Pancreas (tissue), 10 donors: ENCODE data around the gene RALGPS2. TPM values are rescaled to one million over a fixed set of nuclear protein-coding genes. Genes with fewer than 3 reads are reported as not detected.

Experiments
- ATAC-seq, 4 donors: fragments of 200-7000 bp; cut with Tn5 transposase; one replicate each; pipeline versions ENCODE4 v1.8.0 to v1.9.1; 2020; ENCODE audit warnings: mild to moderate bottlenecking in 4 of 4, moderate library complexity in 4 of 4
- DNase-seq, 6 donors: peaks; one replicate each; pipeline ENCODE4 v3.0.0-alpha.2; 2020
- FAIRE-seq: peaks from 2 replicates; lab custom pipeline; 2012; peaks lifted over from hg19 to GRCh38; lab: Jason Lieb, UNC
- H3K27ac ChIP-seq, 4 donors: fragments of 200-600 bp; sonication (generic); 1 replicate in 3 of 4; 2 replicates in 1 of 4; pipeline versions ENCODE4 v1.5.0 to v1.8.0; 2020
- H3K27me3 ChIP-seq, 4 donors: fragments of 200-600 bp; one replicate each; pipeline ENCODE4 v1.8.0; 2021
- H3K36me3 ChIP-seq, 3 donors: fragments of 200-600 bp; sonication (generic) in 1 of 3; one replicate each; pipeline versions ENCODE4 v1.5.0 to v1.8.0; 2020 to 2021
- H3K4me1 ChIP-seq, 3 donors: fragments of 200-600 bp; one replicate each; pipeline ENCODE4 v1.8.0; 2021
- H3K4me3 ChIP-seq, 4 donors: fragments of 200-600 bp; sonication (generic) in 2 of 4; one replicate each; pipeline versions ENCODE4 v1.5.0 to v1.8.0; 2020 to 2021
- H3K9me3 ChIP-seq, 4 donors: fragments of 200-600 bp; one replicate each; pipeline ENCODE4 v1.8.0; 2021
- CTCF ChIP-seq, 4 donors: fragments of 200-600 bp; sonication (generic) in 3 of 4; IDR thresholded peaks; one replicate each; pipeline versions ENCODE4 v1.5.0 to v1.8.0; 2021; ENCODE audit warnings: antibody characterized with exemption in 4 of 4
- WGBS, 2 donors: extraction: QIAGEN DNeasy Blood & Tissue Kit; methylation state at CpG; one replicate each; pipeline ENCODE4 v1.1.7; 2013; 5-methylcytosine and 5-hydroxymethylcytosine counted together
- intact Hi-C, 3 donors: fragments of 100-400 bp; cut with DNase I; formaldehyde crosslinking; loops; one replicate each; pipeline versions ENCODE4 v1.11.1 to v1.14.2; 2022
- polyA plus RNA-seq, 2 donors: library from polyadenylated mRNA; stranded (reverse); fragments of 200-250 nt; gene quantifications; one replicate each; pipeline ENCODE4 v1.2.3, GENCODE V29; 2013
- total RNA-seq, 6 donors: library from RNA; stranded (reverse); fragmentation: NEBNext Ultra II Directional in 4 of 6; extraction: Animal tissue kit (Norgen Biotek cat#: 25700) in 4 of 6; gene quantifications; one replicate each; pipeline versions ENCODE4 v1.2.1 to v1.2.4, GENCODE V29; 2021 to 2023
- donor health status: healthy with polysubstance abuse.
- donor health status: DM: no; HTN: no; CAD: no; lungs with moderate emphysema.
- donor health status: DM: no; HTN: no; CAD: no.
- donor health status: control.
- donor health status: control.
- donor health status: Bipolar disorder and iron deficiency.
- donor health status: DM: yes; HTN: yes; CAD: no.
- donor health status: DM: no; HTN: no; CAD: no.
- donor health status: DM: no; HTN: no; CAD: no.
- donor health status: DM: yes; HTN: yes; CAD: no.

Gene RALGPS2
- total and polyA plus RNA-seq, 8 donors, result 1.9 to 11.6 (median 7.6) TPM

GRCh38 chr1:178921499-178921898 is 196.5 kb downstream of the RALGPS2 start:
- ATAC-seq (no peak), FAIRE-seq (no peak), DNase-seq (no peak)
- H3K4me1 ChIP-seq, result peaks cover 0 to 15% (median 14%) of the 10 kb centered on the region in 3 donors
- no peak overlapping the region for H3K4me3 ChIP-seq
- 93 to 95% methylated on average over 2 of the region's 2 CpGs for WGBS, 2 donors
- H3K9me3 ChIP-seq, result no peaks in the 10 kb centered on the region
- intact Hi-C loops, result no loop called here
- TF ChIP-seq CTCF (IDR thresholded peaks at IDR 0.05), result no peak
- H3K27me3 ChIP-seq, result no peaks in the 10 kb centered on the region
- H3K36me3 ChIP-seq, result no peaks in the 10 kb centered on the region
- H3K27ac ChIP-seq, result no peak overlapping the region

DNA sequence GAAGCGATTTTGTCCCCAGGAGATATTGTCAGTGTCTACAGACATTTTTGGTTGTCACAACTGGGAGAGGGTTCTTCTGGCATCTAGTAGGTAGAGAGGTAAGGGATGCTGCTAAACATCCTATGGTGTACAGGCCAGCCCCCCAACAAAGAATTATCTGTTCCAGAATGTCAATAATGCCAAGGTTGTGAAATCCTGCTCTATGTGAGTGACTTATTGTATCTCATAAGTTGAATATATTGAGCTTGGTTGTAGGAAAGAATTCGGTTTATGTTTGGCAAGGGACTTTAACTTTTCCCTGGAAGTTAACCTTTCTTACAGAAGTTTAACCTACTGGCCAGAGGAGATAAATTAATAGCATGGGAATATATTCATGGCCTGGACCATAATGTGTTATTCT is 198.5 kb downstream of the RALGPS2 start:
- Histone ChIP-seq H3K4me3 (no peak overlapping the region), H3K27ac (no peak overlapping the region), H3K9me3 (no peaks in the 10 kb centered on the region), H3K36me3 (no peaks in the 10 kb centered on the region), H3K4me1 (peaks cover 0 to 8% (median 8%) of the 10 kb centered on the region in 3 donors), H3K27me3 (no peaks in the 10 kb centered on the region)
- FAIRE-seq, result no peak
- intact Hi-C loops, result no loop called here
- no peak for ATAC-seq
- 71 to 79% methylated on average over 2 of the region's 2 CpGs for WGBS, 2 donors
- no peak for TF ChIP-seq CTCF (IDR thresholded peaks at IDR 0.05)
- DNase-seq, result no peak

- 94 to 95% methylated on average over 1 of the region's 1 CpG for WGBS, 2 donors
- Histone ChIP-seq H3K4me3 (no peak overlapping the region), H3K9me3 (no peaks in the 10 kb centered on the region), H3K36me3 (no peaks in the 10 kb centered on the region), H3K27ac (no peak overlapping the region), H3K4me1 (no peaks in the 10 kb centered on the region), H3K27me3 (no peaks in the 10 kb centered on the region)
- TF ChIP-seq CTCF (IDR thresholded peaks at IDR 0.05), result no peak
- intact Hi-C loops, result no loop called here
- no peak for FAIRE-seq
- no peak for ATAC-seq
- no peak for DNase-seq
These were observed 201.0 kb downstream of the RALGPS2 start for GRCh38 chr1:178926046-178926445.

GRCh38 chr1:178927003-178927402 is 202.0 kb downstream of the RALGPS2 start:
- WGBS, 2 donors, result 91 to 93% methylated on average over 4 of the region's 4 CpGs
- H3K27ac ChIP-seq, result no peak overlapping the region
- no peaks in the 10 kb centered on the region for H3K36me3 ChIP-seq
- DNase-seq (no peak), ATAC-seq (no peak), FAIRE-seq (no peak)
- no peaks in the 10 kb centered on the region for H3K4me1 ChIP-seq
- H3K4me3 ChIP-seq, result no peak overlapping the region
- H3K9me3 ChIP-seq, result no peaks in the 10 kb centered on the region
- intact Hi-C loops, result no loop called here
- TF ChIP-seq CTCF (IDR thresholded peaks at IDR 0.05), result no peak
- no peaks in the 10 kb centered on the region for H3K27me3 ChIP-seq

GRCh38 chr1:178928041-178928440 is 203.0 kb downstream of the RALGPS2 start:
- Histone ChIP-seq H3K4me1 (no peaks in the 10 kb centered on the region), H3K27me3 (no peaks in the 10 kb centered on the region), H3K4me3 (no peak overlapping the region), H3K9me3 (no peaks in the 10 kb centered on the region), H3K27ac (no peak overlapping the region), H3K36me3 (no peaks in the 10 kb centered on the region)
- intact Hi-C loops, result no loop called here
- no peak for TF ChIP-seq CTCF (IDR thresholded peaks at IDR 0.05)
- DNase-seq (no peak), ATAC-seq (no peak), FAIRE-seq (no peak)
- WGBS, 2 donors, result 97% methylated on average over 4 of the region's 4 CpGs
